HG03354 (cell line): ENCODE measurements around the gene TNFRSF9.
"Not testable (repeated sequence)": the region's sequence is repeated elsewhere in the genome, so short reads cannot be mapped to it uniquely, and the experiment has no call there.

ENCODE experiments used
- ATAC-seq: cut with Tn5 transposase; IDR thresholded peaks from one replicate; pipeline ENCODE4 v1.9.1; 2021; ENCODE audit warnings: mild to moderate bottlenecking; ENCODE audit not compliant: unreplicated experiment, poor library complexity, severe bottlenecking

TNFRSF9 gene

DNA sequence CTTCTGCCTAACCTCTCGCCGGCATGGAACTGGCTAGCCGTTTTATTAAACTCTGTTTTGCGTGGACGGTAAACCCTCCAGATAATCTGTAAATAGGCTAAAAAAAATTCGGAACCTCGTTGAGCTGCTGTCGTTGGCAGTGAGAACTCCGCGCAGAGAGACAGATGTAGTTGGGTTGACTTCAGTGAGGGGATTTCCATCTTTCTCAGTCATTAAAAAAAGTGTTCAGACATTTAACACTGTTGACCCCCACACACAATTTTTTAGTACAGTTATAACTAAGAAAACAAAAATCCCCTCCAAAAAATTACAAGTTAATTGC is 21.3 kb upstream of the TNFRSF9 start:
- ATAC-seq, result peak; percentile 29

DNA sequence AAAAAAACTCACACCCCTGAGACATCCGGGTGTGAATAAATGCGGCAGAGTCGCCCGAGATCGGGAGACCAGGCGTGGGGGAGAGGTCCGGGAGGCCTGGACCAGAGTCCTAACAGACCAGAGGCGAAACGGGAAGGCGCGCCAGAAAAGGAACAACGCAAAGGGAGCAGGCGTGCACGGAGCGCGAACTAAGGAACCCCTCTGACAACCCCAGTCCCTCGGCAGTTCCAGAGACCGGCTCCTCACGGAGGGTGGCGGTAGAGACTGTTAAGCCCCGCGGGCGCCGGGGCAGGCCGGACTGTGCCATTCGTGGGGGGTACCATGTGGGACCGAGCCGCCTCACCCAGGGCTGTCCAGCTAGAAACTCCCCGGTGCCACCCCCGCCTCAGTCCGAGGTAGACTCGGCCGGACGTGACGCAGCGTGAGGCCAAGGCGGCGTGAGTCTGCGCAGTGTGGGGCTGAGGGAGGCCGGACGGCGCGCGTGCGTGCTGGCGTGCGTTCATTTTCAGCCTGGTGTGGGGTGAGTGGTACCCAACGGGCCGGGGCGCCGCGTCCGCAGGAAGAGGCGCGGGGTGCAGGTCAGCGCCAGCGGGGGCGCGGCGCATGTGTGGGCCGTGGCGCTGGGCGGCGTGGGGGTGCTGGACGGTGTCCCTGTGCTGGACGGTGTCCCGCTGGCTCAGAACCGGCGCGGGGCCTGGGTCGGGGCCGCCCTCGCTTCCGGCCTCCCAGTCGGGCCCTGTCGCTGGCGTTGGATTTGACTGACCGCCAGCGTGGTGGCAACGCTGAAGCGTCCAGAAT is 20.8 kb upstream of the TNFRSF9 start, which contains the start of gene PARK7:
Gene PARK7, plus strand, starts transcription at position 496 of the 798 bp plus-strand sequence. CDS start 1,075 bp downstream, outside the sequence.
- ATAC-seq, result peak; percentile 95

DNA sequence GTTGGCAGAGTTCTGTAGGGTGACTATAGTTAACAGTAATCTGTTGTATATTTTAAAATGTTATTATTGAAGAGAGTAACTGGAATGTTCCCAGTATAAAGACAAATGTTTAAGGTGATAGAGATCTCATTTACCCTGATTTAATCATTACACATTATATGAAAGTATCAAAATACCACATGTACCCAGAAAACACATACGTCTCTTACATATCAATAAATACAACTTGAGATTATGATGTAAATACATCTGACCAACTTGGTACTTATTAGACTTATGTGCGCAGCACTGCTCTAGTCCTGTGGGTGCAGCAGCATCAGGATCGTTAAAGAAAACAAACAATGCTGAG is 20.2 kb upstream of the TNFRSF9 start:
- no peak for ATAC-seq

DNA sequence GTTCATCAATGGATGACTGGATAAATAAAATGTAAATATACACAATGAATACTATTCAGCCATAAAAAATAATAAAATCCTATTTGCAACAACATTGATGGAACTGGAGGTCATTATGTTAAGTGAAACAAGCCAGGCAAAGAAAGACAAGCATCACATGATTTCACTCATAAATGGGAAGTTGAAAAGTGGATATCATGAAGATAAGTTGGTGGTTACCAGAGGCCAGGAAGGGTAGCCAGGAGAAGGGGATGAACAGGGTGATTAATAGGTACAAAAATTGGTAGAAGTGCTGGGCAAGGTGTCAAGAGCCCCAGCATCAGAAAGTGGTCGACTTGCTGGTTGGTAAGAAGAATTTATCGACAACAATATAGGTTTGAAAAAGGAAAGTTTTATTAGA is 19.5 kb upstream of the TNFRSF9 start:
- ATAC-seq, result no peak

DNA sequence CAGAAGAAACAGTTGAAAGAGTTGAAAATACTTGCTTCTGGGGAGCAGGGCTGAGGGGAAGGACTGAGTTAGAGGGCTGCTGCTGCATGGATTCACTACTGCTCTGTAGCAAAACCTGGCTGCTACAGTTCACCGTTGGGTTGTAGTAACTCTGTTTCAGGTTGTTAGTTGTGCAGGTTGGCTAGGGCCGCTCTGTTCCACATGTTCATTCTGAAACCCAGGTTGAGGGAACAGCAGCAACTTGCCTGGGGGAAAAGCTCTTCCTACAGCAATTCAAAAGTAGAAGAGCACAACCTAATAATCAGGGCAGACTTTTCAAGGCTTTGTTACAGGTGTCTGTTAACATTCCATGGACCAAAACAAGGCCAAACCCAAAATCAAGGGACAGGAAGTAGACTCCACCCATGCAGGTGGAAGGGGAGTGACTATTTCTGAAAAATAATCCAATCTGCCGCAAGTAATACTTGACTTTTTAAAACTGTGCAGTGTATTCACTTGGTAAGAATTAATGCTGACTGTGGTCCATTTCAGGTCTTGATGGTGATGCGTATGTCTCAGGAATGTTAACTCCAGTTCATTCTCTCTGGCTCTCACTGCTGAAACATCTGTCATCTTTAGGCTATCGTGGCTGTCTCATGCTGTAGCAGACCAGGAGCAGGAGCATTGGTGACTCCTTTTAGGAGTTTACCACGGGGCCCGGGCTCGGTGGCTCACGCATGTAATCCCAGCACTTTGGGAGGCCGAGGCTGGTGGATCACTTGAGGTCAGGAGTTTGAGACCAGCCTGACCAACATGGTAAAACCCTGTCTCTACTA is 15.8 kb upstream of the TNFRSF9 start:
- no peak for ATAC-seq

DNA sequence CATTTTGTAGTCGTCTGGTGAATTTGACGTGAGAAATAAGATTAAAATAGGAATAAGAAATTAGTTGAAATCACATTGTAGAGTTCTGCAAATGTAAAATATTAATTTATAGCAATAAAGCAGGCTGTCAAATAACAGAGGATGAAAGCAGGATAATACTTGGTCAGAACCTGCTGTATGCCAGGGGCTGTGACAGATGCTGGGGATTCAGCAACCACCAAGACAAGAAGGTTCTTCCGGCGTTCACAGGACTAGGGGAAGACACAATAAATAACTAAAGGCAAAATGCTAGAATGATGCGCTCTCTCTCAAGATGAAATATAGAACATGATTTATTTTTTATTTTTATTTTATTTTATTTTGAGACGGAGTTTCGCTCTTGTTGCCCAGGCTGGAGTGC is 14.0 kb upstream of the TNFRSF9 start:
- no peak for ATAC-seq

DNA sequence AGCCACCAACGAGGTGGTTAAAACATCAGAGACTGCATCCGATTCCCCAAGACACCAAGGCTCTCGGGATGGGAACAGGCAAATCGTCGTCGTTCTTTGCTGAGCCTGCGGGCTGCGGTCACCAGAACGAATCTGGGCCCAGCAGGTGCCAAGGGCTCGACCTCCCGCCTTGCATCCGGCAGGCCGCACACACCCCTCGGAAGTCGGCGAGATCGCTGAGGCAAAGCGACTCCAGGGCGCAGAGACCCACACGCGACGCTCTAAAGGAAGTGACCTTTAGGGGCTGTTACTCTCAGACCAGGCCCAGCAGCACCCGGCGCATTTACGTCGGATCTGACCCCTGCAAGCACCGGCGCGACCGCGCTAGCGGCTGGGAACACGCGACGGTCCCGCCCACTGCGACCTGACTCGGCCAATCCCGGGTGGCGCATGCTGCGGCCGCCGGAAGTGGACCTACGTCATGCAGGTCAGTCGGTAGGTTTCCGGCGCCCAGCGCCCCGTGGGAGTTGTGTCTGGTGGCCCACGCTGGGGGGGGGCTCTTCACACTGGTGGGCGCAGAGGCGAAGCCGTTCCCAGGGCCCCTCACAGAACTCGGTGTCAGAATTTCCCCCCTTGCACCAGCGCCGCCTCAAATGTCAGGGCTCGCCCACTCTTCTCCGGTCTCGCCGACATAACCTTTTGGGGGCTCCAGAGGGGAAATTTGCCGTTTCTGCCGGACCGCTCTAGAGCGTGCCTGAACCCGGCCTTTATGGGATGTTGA is 13.4 kb upstream of the TNFRSF9 start:
- ATAC-seq, result peak; percentile 98

DNA sequence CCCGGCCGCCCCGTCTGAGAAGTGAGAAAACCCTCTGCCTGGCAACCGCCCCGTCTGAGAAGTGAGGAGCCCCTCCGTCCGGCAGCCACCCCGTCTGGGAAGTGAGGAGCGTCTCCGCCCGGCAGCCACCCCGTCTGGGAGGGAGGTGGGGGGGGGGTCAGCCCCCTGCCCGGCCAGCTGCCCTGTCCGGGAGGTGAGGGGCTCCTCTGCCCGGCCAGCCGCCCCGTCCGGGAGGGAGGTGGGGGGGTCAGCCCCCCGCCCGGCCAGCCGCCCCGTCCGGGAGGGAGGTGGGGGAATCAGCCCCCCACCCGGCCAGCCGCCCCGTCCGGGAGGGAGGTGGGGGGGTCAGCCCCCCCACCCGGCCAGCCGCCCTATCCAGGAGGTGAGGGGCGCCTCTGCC is 12.2 kb upstream of the TNFRSF9 start:
- not testable (repeated sequence) for ATAC-seq

DNA sequence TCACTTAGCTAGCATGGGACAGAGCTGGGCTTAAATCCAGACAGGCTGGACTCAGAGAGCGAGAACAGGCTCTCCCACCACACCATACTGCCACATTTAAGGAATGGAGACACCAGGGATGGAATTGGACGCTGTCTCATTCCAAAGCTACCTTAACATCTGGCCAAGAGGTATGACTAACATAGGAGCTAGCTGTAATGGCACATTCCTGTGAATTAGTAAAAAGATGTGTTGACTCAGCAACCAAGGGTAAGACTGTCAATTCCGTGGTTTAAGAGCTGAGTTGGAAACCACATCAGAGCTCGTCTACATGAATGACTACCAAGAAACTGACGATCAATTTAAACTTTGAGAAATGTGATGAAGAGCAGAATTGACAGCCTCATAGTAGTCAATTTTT is 8.3 kb upstream of the TNFRSF9 start:
- ATAC-seq, result no peak

DNA sequence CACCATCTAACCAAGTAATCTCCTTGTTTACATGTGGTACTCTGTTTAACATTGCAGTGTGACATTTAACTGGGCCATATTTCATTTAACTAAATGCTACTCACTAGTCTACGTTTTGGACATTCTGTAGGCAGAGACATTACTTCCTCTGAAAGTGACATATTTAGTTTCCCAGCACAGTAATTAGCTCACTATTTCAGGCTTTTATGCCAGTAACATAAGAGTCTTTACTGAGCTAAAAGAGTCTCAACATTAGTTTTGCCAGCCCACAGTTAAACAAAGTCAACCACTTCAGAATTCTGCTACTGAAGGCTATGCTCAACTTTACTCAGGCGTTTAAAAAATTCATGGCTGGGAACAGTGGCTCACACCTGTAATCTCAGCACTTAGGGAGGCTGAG is 2.6 kb upstream of the TNFRSF9 start:
- no peak for ATAC-seq

DNA sequence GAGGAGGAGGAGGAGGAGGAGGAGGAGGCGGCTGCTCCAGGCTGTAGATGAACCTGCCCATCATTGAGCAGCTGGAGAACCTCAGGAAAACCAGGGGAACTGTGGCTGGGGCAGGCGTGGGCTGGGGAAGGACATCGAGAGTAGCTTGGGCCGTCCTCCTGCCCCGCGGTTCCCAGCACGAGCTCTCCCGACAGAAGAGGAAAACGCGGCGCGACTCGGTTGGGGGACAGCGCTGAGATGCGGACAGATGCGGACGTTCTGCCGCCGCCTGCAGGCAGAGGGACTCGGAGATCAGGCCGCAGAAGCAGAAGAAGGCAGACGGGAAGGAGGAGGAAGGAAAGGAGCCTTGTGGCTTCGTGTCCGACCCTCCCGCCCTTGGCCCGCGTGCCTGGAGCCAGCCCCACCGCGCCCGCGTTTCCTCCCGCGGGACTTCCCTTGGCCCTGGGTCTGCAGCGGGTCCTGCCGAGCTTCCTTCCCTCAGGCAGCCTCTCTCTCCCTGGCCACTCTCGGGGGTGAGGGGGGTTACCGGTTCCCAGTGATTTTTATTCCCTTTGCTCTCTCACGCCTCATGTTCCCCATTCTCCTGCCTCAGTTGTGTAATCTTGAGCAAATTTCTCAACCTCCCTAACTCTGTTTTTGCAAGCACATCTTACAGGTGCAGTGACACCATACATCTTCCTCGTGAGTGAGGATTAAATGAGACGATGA is 1.7 kb upstream of the TNFRSF9 start:
- peak; percentile 48 for ATAC-seq

DNA sequence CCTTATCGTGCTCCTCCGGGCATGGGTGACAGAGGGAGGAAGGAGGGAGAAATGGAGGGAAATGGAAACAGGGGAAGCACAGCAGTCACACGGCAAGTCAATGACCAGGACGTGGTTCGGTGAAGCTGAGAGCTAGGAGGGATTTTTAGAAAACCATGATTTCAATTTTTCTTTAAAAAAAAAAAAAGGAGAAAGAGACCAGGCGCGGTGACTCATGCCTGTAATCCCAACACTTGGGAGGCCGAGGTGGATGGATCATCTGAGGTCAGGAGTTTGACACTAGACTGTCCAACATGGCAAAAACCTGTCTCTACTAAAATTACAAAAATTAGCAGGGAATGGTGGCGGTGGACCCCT is 776 bp upstream of the TNFRSF9 start:
- ATAC-seq, result no peak

DNA sequence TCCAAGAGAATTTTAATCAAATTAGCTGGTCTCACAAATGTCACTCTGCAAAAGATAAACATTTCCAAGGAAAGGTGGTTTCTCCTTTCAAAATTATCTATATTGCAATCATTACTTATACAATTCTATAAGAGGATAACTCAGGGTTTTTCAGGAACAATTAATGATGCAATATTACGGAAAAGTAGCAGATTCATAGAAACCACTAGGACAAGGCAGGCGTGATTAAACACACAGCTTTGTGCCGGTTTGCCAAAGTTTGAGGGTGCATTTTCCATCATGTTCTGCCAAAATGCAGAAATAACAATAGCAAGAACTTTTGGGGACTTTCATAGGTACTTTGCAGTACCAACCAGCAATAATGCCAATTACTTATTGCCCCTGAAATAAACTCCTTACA is 605 bp downstream of the TNFRSF9 start:
- ATAC-seq, result no peak

DNA sequence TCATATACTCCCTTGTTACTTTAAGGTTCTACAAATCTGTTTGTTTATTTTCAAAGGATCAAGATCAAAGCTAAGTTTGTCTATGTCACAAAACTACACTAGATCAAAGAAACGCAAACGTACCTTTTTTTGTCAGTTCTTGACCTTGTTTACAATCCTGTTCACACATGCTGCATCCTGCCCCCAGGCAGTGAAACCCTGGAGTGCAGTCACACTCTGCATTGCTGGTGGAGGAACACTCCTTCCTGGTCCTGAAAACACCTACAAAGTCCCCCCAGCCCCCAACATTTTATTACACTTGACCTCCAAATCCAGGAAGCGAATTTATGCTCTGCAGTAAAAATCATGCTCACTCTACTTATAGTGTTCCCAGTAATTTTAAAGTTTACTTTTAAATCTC is 2.6 kb downstream of the TNFRSF9 start:
- no peak for ATAC-seq

DNA sequence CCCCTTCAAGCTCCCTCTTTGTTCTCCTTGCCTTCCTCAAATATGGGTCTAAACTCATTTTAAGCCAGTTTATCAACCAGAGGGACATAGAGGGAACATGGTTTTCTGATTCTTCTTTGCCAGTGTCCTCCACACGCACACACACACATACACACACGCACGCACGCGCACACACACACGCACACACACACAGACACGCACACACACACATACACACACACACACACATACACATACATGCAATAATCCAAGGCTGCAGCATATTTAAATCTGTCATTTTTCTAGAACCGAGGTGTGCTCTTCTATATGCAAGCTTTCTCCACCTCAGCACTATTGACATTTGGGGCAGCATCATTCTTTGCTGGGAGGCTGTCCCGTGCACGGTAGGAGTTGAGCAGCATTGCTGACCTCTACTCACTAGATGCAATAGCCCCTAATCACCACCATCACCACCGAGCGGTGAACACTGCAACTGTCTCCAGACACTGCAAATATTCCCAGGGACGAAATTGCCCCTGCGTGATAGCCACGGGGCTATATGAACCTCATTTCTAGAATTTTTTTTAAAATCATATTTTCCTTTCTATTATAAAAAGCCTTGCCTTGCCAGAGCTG is 8.0 kb downstream of the TNFRSF9 start:
- ATAC-seq, result no peak

DNA sequence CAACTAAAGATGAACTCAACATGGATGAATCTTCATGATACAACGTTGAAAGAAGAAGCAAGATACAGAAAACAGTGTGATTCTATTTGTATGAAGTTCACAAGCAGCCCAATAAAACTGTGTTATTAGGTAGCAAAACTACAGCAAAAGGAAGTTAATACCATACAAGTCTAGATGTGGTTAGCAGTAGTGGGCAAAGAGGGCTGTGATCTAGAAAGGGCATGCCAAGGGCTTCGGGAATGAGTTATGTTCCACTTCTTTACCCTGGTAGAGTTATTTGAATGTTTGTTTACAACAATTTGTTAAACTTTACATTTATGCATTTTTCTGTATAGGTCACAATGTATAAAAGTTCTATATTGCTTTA is 9.2 kb downstream of the TNFRSF9 start:
- no peak for ATAC-seq

DNA sequence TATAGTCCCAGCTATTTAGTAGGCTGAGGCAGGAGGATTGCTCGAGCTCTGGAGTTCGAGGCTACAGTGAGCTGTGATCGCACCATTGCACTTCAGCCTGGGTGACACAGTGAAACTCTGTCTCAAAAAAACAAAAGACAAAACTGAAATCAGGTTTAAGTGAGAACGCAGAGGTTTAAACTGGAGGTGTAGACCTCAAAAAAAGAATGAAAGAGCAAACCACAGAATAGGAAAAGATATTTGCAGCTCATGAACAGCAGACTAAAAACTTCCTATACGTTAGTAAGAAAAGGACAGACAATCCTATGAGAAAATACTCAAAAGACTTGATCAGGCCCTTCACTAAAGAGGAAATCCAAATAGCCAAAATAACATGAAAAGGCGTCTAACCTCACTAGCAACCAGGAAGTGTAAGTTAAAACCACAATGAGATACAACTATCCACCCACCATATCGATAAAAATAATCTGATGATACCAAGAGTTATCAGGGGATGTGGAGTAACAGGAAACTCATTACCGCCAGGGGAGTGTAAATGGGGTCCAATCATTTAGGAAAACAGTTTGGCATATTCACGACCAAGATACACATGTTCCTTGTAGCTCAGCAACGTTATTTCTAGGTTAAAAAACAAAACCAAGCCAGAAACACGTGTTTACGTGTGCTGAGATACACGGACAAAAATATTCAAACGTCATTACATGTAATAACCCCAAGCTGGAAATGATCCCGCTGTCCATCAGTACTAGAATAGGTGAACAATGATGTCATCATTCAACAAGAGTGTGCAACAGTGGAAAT is 9.8 kb downstream of the TNFRSF9 start:
- ATAC-seq, result no peak

DNA sequence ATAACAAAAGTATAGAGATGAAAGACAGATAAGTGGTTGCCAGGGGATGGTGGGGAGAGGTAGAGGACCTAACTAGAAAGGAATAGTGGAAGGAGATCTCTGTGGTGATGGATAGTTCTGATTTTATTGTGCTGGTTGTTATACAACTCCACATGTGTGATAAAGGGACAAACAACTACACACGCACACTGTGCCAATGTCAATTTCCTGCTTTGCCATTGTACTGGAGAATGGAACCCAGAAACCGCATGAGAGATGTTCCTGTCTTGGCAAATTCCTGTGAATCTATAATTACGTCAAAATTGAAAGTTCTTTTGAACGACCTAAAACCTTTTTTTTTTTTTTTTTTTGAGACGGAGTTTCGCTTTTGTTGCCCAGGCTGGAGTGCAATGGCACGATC is 11.0 kb downstream of the TNFRSF9 start:
- ATAC-seq, result no peak

DNA sequence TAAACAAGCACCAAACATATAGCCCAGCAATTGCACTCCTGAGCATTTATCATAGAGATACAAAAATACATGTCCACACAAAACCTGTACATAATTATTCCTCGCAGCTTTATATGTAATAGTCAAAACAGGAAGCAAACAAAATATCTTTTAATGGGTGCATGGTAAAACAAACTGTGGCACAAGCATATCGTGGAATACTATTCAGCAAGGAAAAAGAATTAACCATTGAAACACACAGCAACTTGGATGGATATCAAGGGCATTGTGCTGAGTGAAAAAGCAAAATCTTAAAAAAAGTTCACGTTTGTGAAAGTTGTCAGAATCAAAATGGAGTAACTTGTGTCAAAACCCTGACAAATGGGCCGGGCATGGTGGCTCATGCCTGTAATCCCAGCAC is 12.4 kb downstream of the TNFRSF9 start:
- no peak for ATAC-seq
